ENCODE measurements around the gene ZP3.
"Not testable (repeated sequence)": the region's sequence is repeated elsewhere in the genome, so short reads cannot be mapped to it uniquely, and the experiment has no call there.

GRCh38 chr7:76483081-76483480 is 58.3 kb downstream of the ZP3 start:
- TF ChIP-seq CTCF (IDR thresholded peaks at IDR 0.05; ENCODE audit: low read depth, low read length, missing input control); FOXA1 (IDR thresholded peaks at IDR 0.05); EGR1 (IDR thresholded peaks at IDR 0.05; ENCODE audit: low read depth in 2 of 2); REST (IDR thresholded peaks at IDR 0.05); SP1 (IDR thresholded peaks at IDR 0.05); MAX (IDR thresholded peaks at IDR 0.05): not testable (repeated sequence)
